GM12878 (cell line): ENCODE results near the gene MARCHF10.

Source experiments
- CBFB ChIP-seq: IDR thresholded peaks from 2 replicates; pipeline ENCODE4 v1.6.1; 2016; ENCODE audit warnings: antibody characterized with exemption, low read depth
- CREB1 ChIP-seq: IDR thresholded peaks from 2 replicates; pipeline ENCODE4 v1.6.1; 2012; ENCODE audit warnings: low read depth, mild to moderate bottlenecking, inconsistent platforms
- CTCF ChIP-seq, 3 experiments: IDR thresholded peaks in 2 of 3; conservative IDR thresholded peaks in 1 of 3; 2 replicates each; pipeline ENCODE4 v1.5.1; 2011; ENCODE audit warnings: low read depth in 3 of 3, low read length in 3 of 3, mild to moderate bottlenecking in 3 of 3, control low read depth in 2 of 3, moderate library complexity in 2 of 3, inconsistent platforms in 1 of 3, mixed read lengths in 1 of 3; ENCODE audit not compliant: control insufficient read depth in 2 of 3, insufficient read depth in 1 of 3; ENCODE audit errors: extremely low read depth in 1 of 3
- KAT2A ChIP-seq: conservative IDR thresholded peaks from 2 replicates; pipeline ENCODE4 v1.6.1; 2011; ENCODE audit warnings: low read depth, low read length; ENCODE audit not compliant: control insufficient read depth
- POLR2AphosphoS2 ChIP-seq: IDR thresholded peaks from 2 replicates; pipeline ENCODE4 v1.6.1; 2011; ENCODE audit warnings: low read depth, mild to moderate bottlenecking, low read length, improper control_type of control experiment, moderate library complexity
- POLR2AphosphoS5 ChIP-seq: IDR thresholded peaks from 2 replicates; pipeline ENCODE4 v1.6.1; 2011; ENCODE audit warnings: mild to moderate bottlenecking, low read length, inconsistent platforms
- RAD21 ChIP-seq: IDR thresholded peaks from 2 replicates; pipeline ENCODE4 v1.6.1; 2011; ENCODE audit warnings: mild to moderate bottlenecking, low read depth, low read length, moderate library complexity; ENCODE audit not compliant: insufficient read depth
- REST ChIP-seq: IDR thresholded peaks from 2 replicates; pipeline ENCODE4 v1.6.1; 2012; ENCODE audit warnings: mild to moderate bottlenecking, low read depth, low read length
- TF ChIP-seq, protein P1 (sequence below): IDR thresholded peaks from 2 replicates; pipeline ENCODE4 v1.6.1; 2012; ENCODE audit warnings: low read length, inconsistent platforms
- TF ChIP-seq, protein P2 (sequence below): IDR thresholded peaks from 2 replicates; pipeline ENCODE4 v1.6.1; 2012; ENCODE audit warnings: low read depth, low read length, improper control_type of control experiment

DNA sequence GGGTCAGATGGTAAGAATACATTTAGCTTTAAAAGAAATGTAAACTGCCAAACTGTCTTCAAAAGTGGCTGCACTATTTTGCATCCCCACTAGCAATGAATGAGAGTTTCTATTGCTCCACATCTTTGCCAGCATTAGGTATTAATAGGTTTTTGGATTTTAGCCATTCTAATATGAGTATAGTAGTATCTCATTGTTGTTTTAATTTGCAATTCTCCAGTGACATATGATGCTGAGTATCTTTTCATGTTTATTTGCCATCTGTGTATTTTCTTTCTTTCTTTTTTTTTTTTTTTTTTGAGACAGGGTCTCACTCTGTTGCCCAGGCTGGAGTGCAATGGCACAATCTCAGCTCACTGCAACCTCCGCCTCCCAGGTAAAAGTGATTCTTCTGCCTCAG is 24.3 kb upstream of the MARCHF10 start:
- no peak for TF ChIP-seq CTCF (IDR thresholded peaks at IDR 0.05 in 2 of 3, conservative IDR thresholded peaks at IDR 0.05 in 1 of 3; ENCODE audit: control insufficient read depth in 2 of 3, extremely low read depth in 1 of 3, insufficient read depth in 1 of 3, low read depth in 3 of 3, low read length in 3 of 3)
- TF ChIP-seq REST, result no peak
- TF ChIP-seq RAD21, result no peak
- TF ChIP-seq KAT2A, result no peak
- TF ChIP-seq, protein P1, sequence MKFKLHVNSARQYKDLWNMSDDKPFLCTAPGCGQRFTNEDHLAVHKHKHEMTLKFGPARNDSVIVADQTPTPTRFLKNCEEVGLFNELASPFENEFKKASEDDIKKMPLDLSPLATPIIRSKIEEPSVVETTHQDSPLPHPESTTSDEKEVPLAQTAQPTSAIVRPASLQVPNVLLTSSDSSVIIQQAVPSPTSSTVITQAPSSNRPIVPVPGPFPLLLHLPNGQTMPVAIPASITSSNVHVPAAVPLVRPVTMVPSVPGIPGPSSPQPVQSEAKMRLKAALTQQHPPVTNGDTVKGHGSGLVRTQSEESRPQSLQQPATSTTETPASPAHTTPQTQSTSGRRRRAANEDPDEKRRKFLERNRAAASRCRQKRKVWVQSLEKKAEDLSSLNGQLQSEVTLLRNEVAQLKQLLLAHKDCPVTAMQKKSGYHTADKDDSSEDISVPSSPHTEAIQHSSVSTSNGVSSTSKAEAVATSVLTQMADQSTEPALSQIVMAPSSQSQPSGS, result no peak
- TF ChIP-seq, protein P2, sequence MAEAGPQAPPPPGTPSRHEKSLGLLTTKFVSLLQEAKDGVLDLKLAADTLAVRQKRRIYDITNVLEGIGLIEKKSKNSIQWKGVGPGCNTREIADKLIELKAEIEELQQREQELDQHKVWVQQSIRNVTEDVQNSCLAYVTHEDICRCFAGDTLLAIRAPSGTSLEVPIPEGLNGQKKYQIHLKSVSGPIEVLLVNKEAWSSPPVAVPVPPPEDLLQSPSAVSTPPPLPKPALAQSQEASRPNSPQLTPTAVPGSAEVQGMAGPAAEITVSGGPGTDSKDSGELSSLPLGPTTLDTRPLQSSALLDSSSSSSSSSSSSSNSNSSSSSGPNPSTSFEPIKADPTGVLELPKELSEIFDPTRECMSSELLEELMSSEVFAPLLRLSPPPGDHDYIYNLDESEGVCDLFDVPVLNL, result no peak
- no peak for TF ChIP-seq CREB1
- TF ChIP-seq CBFB, result no peak
- no peak for TF ChIP-seq POLR2AphosphoS5
- no peak for TF ChIP-seq POLR2AphosphoS2
